Gastrocnemius medialis (tissue), 4 donors: ENCODE data around the gene HTR2A. TPM values are rescaled to one million over a fixed set of nuclear protein-coding genes. Genes with fewer than 3 reads are reported as not detected.

ENCODE experiments used
- ATAC-seq, 2 donors: fragments of 150-250 bp; one replicate each; pipeline ENCODE4 v1.9.1; 2016
- DNase-seq, 2 donors: peaks; one replicate each; pipeline ENCODE4 v3.0.0-alpha.2; 2019
- H3K27ac ChIP-seq, 4 donors: fragments of 200-600 bp; sonication (generic); 1 replicate in 1 of 4; 2 replicates in 3 of 4; pipeline ENCODE4 v1.5.1; 2016 to 2018; ENCODE audit warnings: mild to moderate bottlenecking in 2 of 4, moderate library complexity in 1 of 4
- H3K27me3 ChIP-seq, 3 donors: fragments of 200-600 bp; sonication (generic) in 2 of 3; 1 replicate in 1 of 3; 2 replicates in 2 of 3; pipeline versions ENCODE4 v1.5.1 to v1.6.0; 2016 to 2019; ENCODE audit warnings: mild to moderate bottlenecking in 1 of 3, moderate library complexity in 1 of 3
- H3K36me3 ChIP-seq, 2 donors: fragments of 200-600 bp; sonication (generic) in 1 of 2; one replicate each; pipeline ENCODE4 v1.5.1; 2017 to 2018
- H3K4me1 ChIP-seq, 2 donors: fragments of 200-600 bp; sonication (generic) in 1 of 2; one replicate each; pipeline ENCODE4 v1.5.1; 2016 to 2017; ENCODE audit warnings: mild to moderate bottlenecking in 2 of 2
- H3K4me3 ChIP-seq, 4 donors: fragments of 200-600 bp; sonication (generic) in 3 of 4; 1 replicate in 1 of 4; 2 replicates in 3 of 4; pipeline ENCODE4 v1.5.1; 2016 to 2019; ENCODE audit warnings: mild to moderate bottlenecking in 2 of 4
- H3K9me3 ChIP-seq, 3 donors: fragments of 200-600 bp; sonication (generic) in 2 of 3; 1 replicate in 1 of 3; 2 replicates in 2 of 3; pipeline ENCODE4 v1.5.1; 2016 to 2019
- CTCF ChIP-seq, 5 experiments: fragments of 450-650 bp in 3 of 5; fragments of 200-600 bp in 2 of 5; sonication (generic) in 2 of 5; IDR thresholded peaks in 4 of 5; conservative IDR thresholded peaks in 1 of 5; 1 replicate in 4 of 5; 2 replicates in 1 of 5; pipeline ENCODE4 v1.5.1; 2016 to 2019; ENCODE audit warnings: antibody characterized with exemption in 5 of 5, mild to moderate bottlenecking in 3 of 5, moderate library complexity in 3 of 5
- POLR2A ChIP-seq, 2 donors: fragments of 450-650 bp; IDR thresholded peaks; one replicate each; pipeline ENCODE4 v1.6.1; 2017; ENCODE audit warnings: antibody characterized with exemption in 2 of 2, mild to moderate bottlenecking in 2 of 2, moderate library complexity in 2 of 2
- in situ Hi-C, 4 donors: fragments of 200-750 bp; cut with MboI; loops; one replicate each; pipeline versions ENCODE4 v1.15.0 to v1.8.0; 2017; ENCODE audit warnings: low sequenced_read_pairs in 4 of 4
- intact Hi-C: fragments of 100-400 bp; cut with DNase I; formaldehyde crosslinking; loops from one replicate; pipeline ENCODE4 v1.15.1; 2023; ENCODE audit warnings: low total_unique reads
- total RNA-seq, 4 donors: library from RNA; depleted of rRNA; stranded (reverse); fragments of >200 nt; gene quantifications; one replicate each; pipeline versions ENCODE4 v1.1.0 to v1.2.3, GENCODE V29; 2016

The HTR2A gene
- total RNA-seq, 4 donors from 2014 or later: 0.55 TPM; not detected in 3

GRCh38 chr13:46858776-46859175 lies 38.1 kb downstream of the HTR2A start:
- intact Hi-C loops (no loop called here), in situ Hi-C loops (no loop called here)
- H3K36me3 ChIP-seq: no peaks in the 10 kb centered on the region
- no peak overlapping the region for H3K27ac ChIP-seq
- no peak for TF ChIP-seq CTCF (IDR thresholded peaks at IDR 0.05 in 4 of 5, conservative IDR thresholded peaks at IDR 0.05 in 1 of 5)
- TF ChIP-seq POLR2A (IDR thresholded peaks at IDR 0.05): no peak
- no peak for DNase-seq
- no peaks in the 10 kb centered on the region for H3K27me3 ChIP-seq
- no peaks in the 10 kb centered on the region for H3K9me3 ChIP-seq
- H3K4me1 ChIP-seq: no peaks in the 10 kb centered on the region
- no peak overlapping the region for H3K4me3 ChIP-seq
- no peak for ATAC-seq

- intact Hi-C loops: no loop called here
These were observed 38.7 kb downstream of the HTR2A start for GRCh38 chr13:46858163-46858562.

GRCh38 chr13:46855664-46856063 lies 41.2 kb downstream of the HTR2A start:
- no peak for DNase-seq
- Histone ChIP-seq H3K27me3 (no peaks in the 10 kb centered on the region), H3K36me3 (no peaks in the 10 kb centered on the region), H3K27ac (no peak overlapping the region), H3K4me1 (no peaks in the 10 kb centered on the region), H3K4me3 (no peak overlapping the region), H3K9me3 (no peaks in the 10 kb centered on the region)
- no peak for ATAC-seq
- TF ChIP-seq POLR2A (IDR thresholded peaks at IDR 0.05) (no peak), CTCF (IDR thresholded peaks at IDR 0.05 in 4 of 5, conservative IDR thresholded peaks at IDR 0.05 in 1 of 5) (no peak)
- in situ Hi-C loops (no loop called here), intact Hi-C loops (no loop called here)

More at GRCh38 chr13:46858163-46858562, 38.7 kb downstream of the HTR2A start:
- no peak for TF ChIP-seq CTCF (IDR thresholded peaks at IDR 0.05 in 4 of 5, conservative IDR thresholded peaks at IDR 0.05 in 1 of 5)
- TF ChIP-seq POLR2A (IDR thresholded peaks at IDR 0.05): no peak
- H3K4me3 ChIP-seq: no peak overlapping the region
- no peaks in the 10 kb centered on the region for H3K9me3 ChIP-seq
- no peaks in the 10 kb centered on the region for H3K4me1 ChIP-seq
- ATAC-seq (no peak), DNase-seq (no peak)
- in situ Hi-C loops: no loop called here
- H3K27me3 ChIP-seq: no peaks in the 10 kb centered on the region
- H3K27ac ChIP-seq: no peak overlapping the region
- H3K36me3 ChIP-seq: no peaks in the 10 kb centered on the region

GRCh38 chr13:46855166-46855565 lies 41.7 kb downstream of the HTR2A start:
- H3K9me3 ChIP-seq: no peaks in the 10 kb centered on the region
- intact Hi-C loops: no loop called here
- H3K4me3 ChIP-seq: no peak overlapping the region
- TF ChIP-seq POLR2A (IDR thresholded peaks at IDR 0.05): no peak
- TF ChIP-seq CTCF (IDR thresholded peaks at IDR 0.05 in 4 of 5, conservative IDR thresholded peaks at IDR 0.05 in 1 of 5): no peak
- H3K27me3 ChIP-seq: no peaks in the 10 kb centered on the region
- ATAC-seq (no peak), DNase-seq (no peak)
- no peaks in the 10 kb centered on the region for H3K36me3 ChIP-seq
- no peaks in the 10 kb centered on the region for H3K4me1 ChIP-seq
- in situ Hi-C loops: no loop called here
- H3K27ac ChIP-seq: no peak overlapping the region

GRCh38 chr13:46852168-46852567 lies 44.7 kb downstream of the HTR2A start:
- DNase-seq: no peak
- no peak overlapping the region for H3K4me3 ChIP-seq
- H3K27ac ChIP-seq: no peak overlapping the region
- in situ Hi-C loops (no loop called here), intact Hi-C loops (no loop called here)
- no peaks in the 10 kb centered on the region for H3K9me3 ChIP-seq
- peaks cover 0 to under 1% of the 10 kb centered on the region in 2 donors for H3K4me1 ChIP-seq
- no peak for ATAC-seq
- H3K27me3 ChIP-seq: no peaks in the 10 kb centered on the region
- TF ChIP-seq POLR2A (IDR thresholded peaks at IDR 0.05): no peak
- TF ChIP-seq CTCF (IDR thresholded peaks at IDR 0.05 in 4 of 5, conservative IDR thresholded peaks at IDR 0.05 in 1 of 5): no peak
- H3K36me3 ChIP-seq: no peaks in the 10 kb centered on the region
